Measurements from ENCODE around the gene NODAL.

The NODAL gene

GRCh38 chr10:70479165-70479581 lies 37.7 kb upstream of the NODAL start:
- TF ChIP-seq POLR2A (IDR thresholded peaks at IDR 0.05; ENCODE audit: low read depth, low read length) (no peak), SPI1 (IDR thresholded peaks at IDR 0.05; ENCODE audit: low read depth, low read length) (no peak), POU2F2 (IDR thresholded peaks at IDR 0.05; ENCODE audit: low read depth, low read length) (no peak), TAF1 (IDR thresholded peaks at IDR 0.05; ENCODE audit: low read depth, low read length) (no peak), PAX5 (IDR thresholded peaks at IDR 0.05; ENCODE audit: insufficient read depth, low read length, severe bottlenecking) (no peak), POLR2AphosphoS5 (IDR thresholded peaks at IDR 0.05; ENCODE audit: low read depth, low read length) (no peak)
- FAIRE-seq, result no peak
- DNase-seq (ENCODE audit: insufficient read length, low spot score), result no peak

- DNase-seq (ENCODE audit: insufficient read length, low spot score) (peak; percentile 79), FAIRE-seq (peak; percentile 93)
- TF ChIP-seq SPI1 (IDR thresholded peaks at IDR 0.05; ENCODE audit: low read depth, low read length) (peak; percentile 14; the same call in 1 of the 2 replicates), POU2F2 (IDR thresholded peaks at IDR 0.05; ENCODE audit: low read depth, low read length) (no peak)
These were observed 37.0 kb upstream of the NODAL start, which contains the start of gene PALD1 for GRCh38 chr10:70478191-70479164. TSS of gene PALD1 (plus strand) at chr10:70478767. CDS start at chr10:70525952, 47,185 bp downstream.

- FAIRE-seq, result peak; percentile 95
- no peak for DNase-seq (ENCODE audit: insufficient read length, low spot score)
- TF ChIP-seq POLR2A (IDR thresholded peaks at IDR 0.05; ENCODE audit: low read depth, low read length), result no peak
- peak; percentile 76 for TF ChIP-seq SPI1 (IDR thresholded peaks at IDR 0.05; ENCODE audit: low read depth, low read length)
These were observed 36.2 kb upstream of the NODAL start for GRCh38 chr10:70477661-70478162.

GRCh38 chr10:70476249-70477035 lies 35.0 kb upstream of the NODAL start:
- TF ChIP-seq SPI1 (IDR thresholded peaks at IDR 0.05; ENCODE audit: low read depth, low read length) (peak; percentile 33; the same call in 1 of the 2 replicates), TAF1 (IDR thresholded peaks at IDR 0.05; ENCODE audit: low read depth, low read length) (no peak)
- no peak for DNase-seq (ENCODE audit: insufficient read length, low spot score)
- peak; percentile 58 for FAIRE-seq

- FAIRE-seq (peak; percentile 54), DNase-seq (ENCODE audit: insufficient read length, low spot score) (no peak)
- TF ChIP-seq POLR2AphosphoS5 (IDR thresholded peaks at IDR 0.05; ENCODE audit: low read depth, low read length), result no peak
- TF ChIP-seq SPI1 (IDR thresholded peaks at IDR 0.05; ENCODE audit: low read depth, low read length), result no peak
- TF ChIP-seq POLR2A (IDR thresholded peaks at IDR 0.05; ENCODE audit: low read depth, low read length), result no peak
- TF ChIP-seq POU2F2 (IDR thresholded peaks at IDR 0.05; ENCODE audit: low read depth, low read length), result no peak
- no peak for TF ChIP-seq TAF1 (IDR thresholded peaks at IDR 0.05; ENCODE audit: low read depth, low read length)
These were observed 34.2 kb upstream of the NODAL start for GRCh38 chr10:70475661-70476060.

GRCh38 chr10:70474780-70475179 lies 33.3 kb upstream of the NODAL start:
- DNase-seq (ENCODE audit: insufficient read length, low spot score) (no peak), FAIRE-seq (no peak)
- TF ChIP-seq PAX5 (IDR thresholded peaks at IDR 0.05; ENCODE audit: insufficient read depth, low read length, severe bottlenecking), result no peak
- no peak for TF ChIP-seq POLR2A (IDR thresholded peaks at IDR 0.05; ENCODE audit: low read depth, low read length)
- no peak for TF ChIP-seq POLR2AphosphoS5 (IDR thresholded peaks at IDR 0.05; ENCODE audit: low read depth, low read length)
- TF ChIP-seq SPI1 (IDR thresholded peaks at IDR 0.05; ENCODE audit: low read depth, low read length), result no peak

GRCh38 chr10:70472799-70473454 lies 31.4 kb upstream of the NODAL start:
- no peak for DNase-seq (ENCODE audit: insufficient read length, low spot score)
- no peak for FAIRE-seq
- TF ChIP-seq POLR2AphosphoS5 (IDR thresholded peaks at IDR 0.05; ENCODE audit: low read depth, low read length) (no peak), TAF1 (IDR thresholded peaks at IDR 0.05; ENCODE audit: low read depth, low read length) (no peak), POLR2A (IDR thresholded peaks at IDR 0.05; ENCODE audit: low read depth, low read length) (no peak), PAX5 (IDR thresholded peaks at IDR 0.05; ENCODE audit: insufficient read depth, low read length, severe bottlenecking) (no peak), POU2F2 (IDR thresholded peaks at IDR 0.05; ENCODE audit: low read depth, low read length) (no peak), SPI1 (IDR thresholded peaks at IDR 0.05; ENCODE audit: low read depth, low read length) (no peak)

- DNase-seq (ENCODE audit: insufficient read length, low spot score) (no peak), FAIRE-seq (no peak)
- TF ChIP-seq POLR2AphosphoS5 (IDR thresholded peaks at IDR 0.05; ENCODE audit: low read depth, low read length), result no peak
- TF ChIP-seq POU2F2 (IDR thresholded peaks at IDR 0.05; ENCODE audit: low read depth, low read length), result no peak
- TF ChIP-seq TAF1 (IDR thresholded peaks at IDR 0.05; ENCODE audit: low read depth, low read length), result no peak
- no peak for TF ChIP-seq PAX5 (IDR thresholded peaks at IDR 0.05; ENCODE audit: insufficient read depth, low read length, severe bottlenecking)
- no peak for TF ChIP-seq POLR2A (IDR thresholded peaks at IDR 0.05; ENCODE audit: low read depth, low read length)
- no peak for TF ChIP-seq SPI1 (IDR thresholded peaks at IDR 0.05; ENCODE audit: low read depth, low read length)
These were observed 25.5 kb upstream of the NODAL start for GRCh38 chr10:70466951-70467350.

GRCh38 chr10:70465832-70466231 lies 24.4 kb upstream of the NODAL start:
- DNase-seq (ENCODE audit: insufficient read length, low spot score) (no peak), FAIRE-seq (no peak)
- no peak for TF ChIP-seq PAX5 (IDR thresholded peaks at IDR 0.05; ENCODE audit: insufficient read depth, low read length, severe bottlenecking)
- TF ChIP-seq POLR2A (IDR thresholded peaks at IDR 0.05; ENCODE audit: low read depth, low read length), result no peak
- no peak for TF ChIP-seq SPI1 (IDR thresholded peaks at IDR 0.05; ENCODE audit: low read depth, low read length)
- TF ChIP-seq TAF1 (IDR thresholded peaks at IDR 0.05; ENCODE audit: low read depth, low read length), result no peak

Measured in GM12891 (cell line).